Measurements from ENCODE around the gene FAM13B.

DNA sequence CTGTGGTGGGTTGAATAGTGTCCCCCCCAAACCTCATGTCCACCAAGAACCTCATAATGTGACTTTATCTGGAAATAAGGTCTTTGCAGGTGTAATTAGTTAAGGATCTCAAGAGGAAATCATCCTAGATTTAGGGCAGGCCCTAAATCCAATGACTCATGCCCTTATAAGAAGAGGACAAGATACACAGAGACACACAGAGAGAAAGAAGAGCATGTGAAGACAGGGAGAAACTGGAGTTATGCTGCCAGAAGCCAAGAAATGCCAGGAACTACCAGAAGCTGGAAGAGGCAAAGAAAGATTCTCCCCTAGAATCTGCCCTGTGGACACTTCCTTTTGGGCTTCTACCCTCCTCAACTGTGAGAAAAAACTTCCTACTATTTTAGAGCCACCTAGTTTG, 8.8 kb downstream of the FAM13B start:
- TF ChIP-seq, protein P1, sequence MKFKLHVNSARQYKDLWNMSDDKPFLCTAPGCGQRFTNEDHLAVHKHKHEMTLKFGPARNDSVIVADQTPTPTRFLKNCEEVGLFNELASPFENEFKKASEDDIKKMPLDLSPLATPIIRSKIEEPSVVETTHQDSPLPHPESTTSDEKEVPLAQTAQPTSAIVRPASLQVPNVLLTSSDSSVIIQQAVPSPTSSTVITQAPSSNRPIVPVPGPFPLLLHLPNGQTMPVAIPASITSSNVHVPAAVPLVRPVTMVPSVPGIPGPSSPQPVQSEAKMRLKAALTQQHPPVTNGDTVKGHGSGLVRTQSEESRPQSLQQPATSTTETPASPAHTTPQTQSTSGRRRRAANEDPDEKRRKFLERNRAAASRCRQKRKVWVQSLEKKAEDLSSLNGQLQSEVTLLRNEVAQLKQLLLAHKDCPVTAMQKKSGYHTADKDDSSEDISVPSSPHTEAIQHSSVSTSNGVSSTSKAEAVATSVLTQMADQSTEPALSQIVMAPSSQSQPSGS (IDR thresholded peaks at IDR 0.05; ENCODE audit: low read length): no peak
- TF ChIP-seq, protein P2, sequence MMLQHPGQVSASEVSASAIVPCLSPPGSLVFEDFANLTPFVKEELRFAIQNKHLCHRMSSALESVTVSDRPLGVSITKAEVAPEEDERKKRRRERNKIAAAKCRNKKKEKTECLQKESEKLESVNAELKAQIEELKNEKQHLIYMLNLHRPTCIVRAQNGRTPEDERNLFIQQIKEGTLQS (IDR thresholded peaks at IDR 0.05; ENCODE audit: borderline replicate concordance, extremely low read depth, low read depth, low read length): no peak
- no peak for TF ChIP-seq SREBF2 (IDR thresholded peaks at IDR 0.05; ENCODE audit: low read length)
- TF ChIP-seq EGR1 (IDR thresholded peaks at IDR 0.05; ENCODE audit: borderline replicate concordance in 1 of 2, low read depth in 2 of 2, low read length in 2 of 2): no peak
- no peak for TF ChIP-seq POLR2A (IDR thresholded peaks at IDR 0.05; ENCODE audit: low read depth, low read length)
- TF ChIP-seq POLR2AphosphoS5 (IDR thresholded peaks at IDR 0.05; ENCODE audit: low read length): no peak
- TF ChIP-seq KDM1A (IDR thresholded peaks at IDR 0.05; ENCODE audit: borderline replicate concordance): no peak
- TF ChIP-seq, protein P3, sequence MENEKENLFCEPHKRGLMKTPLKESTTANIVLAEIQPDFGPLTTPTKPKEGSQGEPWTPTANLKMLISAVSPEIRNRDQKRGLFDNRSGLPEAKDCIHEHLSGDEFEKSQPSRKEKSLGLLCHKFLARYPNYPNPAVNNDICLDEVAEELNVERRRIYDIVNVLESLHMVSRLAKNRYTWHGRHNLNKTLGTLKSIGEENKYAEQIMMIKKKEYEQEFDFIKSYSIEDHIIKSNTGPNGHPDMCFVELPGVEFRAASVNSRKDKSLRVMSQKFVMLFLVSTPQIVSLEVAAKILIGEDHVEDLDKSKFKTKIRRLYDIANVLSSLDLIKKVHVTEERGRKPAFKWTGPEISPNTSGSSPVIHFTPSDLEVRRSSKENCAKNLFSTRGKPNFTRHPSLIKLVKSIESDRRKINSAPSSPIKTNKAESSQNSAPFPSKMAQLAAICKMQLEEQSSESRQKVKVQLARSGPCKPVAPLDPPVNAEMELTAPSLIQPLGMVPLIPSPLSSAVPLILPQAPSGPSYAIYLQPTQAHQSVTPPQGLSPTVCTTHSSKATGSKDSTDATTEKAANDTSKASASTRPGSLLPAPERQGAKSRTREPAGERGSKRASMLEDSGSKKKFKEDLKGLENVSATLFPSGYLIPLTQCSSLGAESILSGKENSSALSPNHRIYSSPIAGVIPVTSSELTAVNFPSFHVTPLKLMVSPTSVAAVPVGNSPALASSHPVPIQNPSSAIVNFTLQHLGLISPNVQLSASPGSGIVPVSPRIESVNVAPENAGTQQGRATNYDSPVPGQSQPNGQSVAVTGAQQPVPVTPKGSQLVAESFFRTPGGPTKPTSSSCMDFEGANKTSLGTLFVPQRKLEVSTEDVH (IDR thresholded peaks at IDR 0.05; ENCODE audit: low read depth, partially characterized antibody): no peak
- TF ChIP-seq, protein P4, sequence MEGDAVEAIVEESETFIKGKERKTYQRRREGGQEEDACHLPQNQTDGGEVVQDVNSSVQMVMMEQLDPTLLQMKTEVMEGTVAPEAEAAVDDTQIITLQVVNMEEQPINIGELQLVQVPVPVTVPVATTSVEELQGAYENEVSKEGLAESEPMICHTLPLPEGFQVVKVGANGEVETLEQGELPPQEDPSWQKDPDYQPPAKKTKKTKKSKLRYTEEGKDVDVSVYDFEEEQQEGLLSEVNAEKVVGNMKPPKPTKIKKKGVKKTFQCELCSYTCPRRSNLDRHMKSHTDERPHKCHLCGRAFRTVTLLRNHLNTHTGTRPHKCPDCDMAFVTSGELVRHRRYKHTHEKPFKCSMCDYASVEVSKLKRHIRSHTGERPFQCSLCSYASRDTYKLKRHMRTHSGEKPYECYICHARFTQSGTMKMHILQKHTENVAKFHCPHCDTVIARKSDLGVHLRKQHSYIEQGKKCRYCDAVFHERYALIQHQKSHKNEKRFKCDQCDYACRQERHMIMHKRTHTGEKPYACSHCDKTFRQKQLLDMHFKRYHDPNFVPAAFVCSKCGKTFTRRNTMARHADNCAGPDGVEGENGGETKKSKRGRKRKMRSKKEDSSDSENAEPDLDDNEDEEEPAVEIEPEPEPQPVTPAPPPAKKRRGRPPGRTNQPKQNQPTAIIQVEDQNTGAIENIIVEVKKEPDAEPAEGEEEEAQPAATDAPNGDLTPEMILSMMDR (IDR thresholded peaks at IDR 0.05 in 2 of 3, conservative IDR thresholded peaks at IDR 0.05 in 1 of 3; ENCODE audit: control insufficient read depth in 2 of 3, extremely low read depth in 1 of 3, insufficient read depth in 1 of 3, low read depth in 3 of 3, low read length in 3 of 3): no peak
- no peak for TF ChIP-seq SREBF1 (IDR thresholded peaks at IDR 0.05; ENCODE audit: low read length)
- TF ChIP-seq, protein P5, sequence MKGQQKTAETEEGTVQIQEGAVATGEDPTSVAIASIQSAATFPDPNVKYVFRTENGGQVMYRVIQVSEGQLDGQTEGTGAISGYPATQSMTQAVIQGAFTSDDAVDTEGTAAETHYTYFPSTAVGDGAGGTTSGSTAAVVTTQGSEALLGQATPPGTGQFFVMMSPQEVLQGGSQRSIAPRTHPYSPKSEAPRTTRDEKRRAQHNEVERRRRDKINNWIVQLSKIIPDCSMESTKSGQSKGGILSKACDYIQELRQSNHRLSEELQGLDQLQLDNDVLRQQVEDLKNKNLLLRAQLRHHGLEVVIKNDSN (IDR thresholded peaks at IDR 0.05; ENCODE audit: borderline replicate concordance, extremely low read length, insufficient read depth, low read depth, low read length): no peak

Measured in GM12878 (cell line).